ENCODE results near the gene VPS25.

Gene VPS25

DNA sequence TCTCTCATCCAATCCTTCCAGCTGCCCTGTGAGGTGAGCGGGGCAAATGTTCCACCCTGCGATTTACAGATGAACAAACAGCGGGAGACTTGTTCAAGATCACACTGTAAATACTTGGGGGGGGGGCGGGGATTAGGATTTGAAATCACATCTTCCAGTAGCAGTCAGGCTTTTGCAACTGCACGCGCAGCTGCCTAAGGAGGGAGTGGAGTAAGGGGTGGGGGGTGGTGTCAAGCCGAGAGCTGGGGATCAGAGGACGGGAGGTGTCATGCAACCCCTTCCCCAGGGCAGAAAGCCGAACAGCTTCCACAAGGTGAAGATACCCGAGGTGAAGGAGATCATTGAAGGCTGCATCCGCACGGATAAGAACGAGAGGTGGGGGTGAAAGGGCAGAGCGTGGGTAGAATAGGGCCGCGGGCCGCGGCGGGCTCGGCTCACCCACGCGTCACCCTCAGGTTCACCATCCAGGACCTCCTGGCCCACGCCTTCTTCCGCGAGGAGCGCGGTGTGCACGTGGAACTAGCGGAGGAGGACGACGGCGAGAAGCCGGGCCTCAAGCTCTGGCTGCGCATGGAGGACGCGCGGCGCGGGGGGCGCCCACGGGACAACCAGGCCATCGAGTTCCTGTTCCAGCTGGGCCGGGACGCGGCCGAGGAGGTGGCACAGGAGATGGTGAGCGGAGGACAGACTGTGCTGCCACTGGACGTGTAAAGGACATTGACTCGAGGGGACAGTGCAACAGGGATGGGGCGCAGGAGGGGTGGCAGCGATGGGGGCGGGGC lies 11.8 kb downstream of the VPS25 start:
- no peak for TF ChIP-seq PAX5 (IDR thresholded peaks at IDR 0.05; ENCODE audit: insufficient read depth, low read length, severe bottlenecking)
- TF ChIP-seq POLR2AphosphoS5 (IDR thresholded peaks at IDR 0.05; ENCODE audit: low read depth, low read length), result no peak
- TF ChIP-seq POU2F2 (IDR thresholded peaks at IDR 0.05; ENCODE audit: low read depth, low read length), result no peak
- TF ChIP-seq TAF1 (IDR thresholded peaks at IDR 0.05; ENCODE audit: low read depth, low read length), result no peak
- no peak for TF ChIP-seq POLR2A (IDR thresholded peaks at IDR 0.05; ENCODE audit: low read depth, low read length)
- TF ChIP-seq SPI1 (IDR thresholded peaks at IDR 0.05; ENCODE audit: low read depth, low read length), result no peak
- DNase-seq (ENCODE audit: insufficient read length, low spot score), result no peak
- FAIRE-seq, result no peak

DNA sequence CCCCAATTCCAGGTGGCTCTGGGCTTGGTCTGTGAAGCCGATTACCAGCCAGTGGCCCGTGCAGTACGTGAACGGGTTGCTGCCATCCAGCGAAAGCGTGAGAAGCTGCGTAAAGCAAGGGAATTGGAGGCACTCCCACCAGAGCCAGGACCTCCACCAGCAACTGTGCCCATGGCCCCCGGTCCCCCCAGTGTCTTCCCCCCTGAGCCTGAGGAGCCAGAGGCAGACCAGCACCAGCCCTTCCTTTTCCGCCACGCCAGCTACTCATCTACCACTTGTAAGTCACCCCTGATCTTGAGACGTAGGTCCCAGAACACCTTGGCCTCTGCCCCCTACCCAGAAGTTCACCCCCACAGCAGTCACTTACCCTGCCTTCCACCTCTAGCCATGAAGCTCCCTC lies 14.0 kb downstream of the VPS25 start:
- FAIRE-seq (no peak), DNase-seq (ENCODE audit: insufficient read length, low spot score) (no peak)
- TF ChIP-seq TAF1 (IDR thresholded peaks at IDR 0.05; ENCODE audit: low read depth, low read length), result no peak
- no peak for TF ChIP-seq PAX5 (IDR thresholded peaks at IDR 0.05; ENCODE audit: insufficient read depth, low read length, severe bottlenecking)
- no peak for TF ChIP-seq POLR2A (IDR thresholded peaks at IDR 0.05; ENCODE audit: low read depth, low read length)
- TF ChIP-seq POU2F2 (IDR thresholded peaks at IDR 0.05; ENCODE audit: low read depth, low read length), result no peak
- no peak for TF ChIP-seq SPI1 (IDR thresholded peaks at IDR 0.05; ENCODE audit: low read depth, low read length)
- no peak for TF ChIP-seq POLR2AphosphoS5 (IDR thresholded peaks at IDR 0.05; ENCODE audit: low read depth, low read length)

DNA sequence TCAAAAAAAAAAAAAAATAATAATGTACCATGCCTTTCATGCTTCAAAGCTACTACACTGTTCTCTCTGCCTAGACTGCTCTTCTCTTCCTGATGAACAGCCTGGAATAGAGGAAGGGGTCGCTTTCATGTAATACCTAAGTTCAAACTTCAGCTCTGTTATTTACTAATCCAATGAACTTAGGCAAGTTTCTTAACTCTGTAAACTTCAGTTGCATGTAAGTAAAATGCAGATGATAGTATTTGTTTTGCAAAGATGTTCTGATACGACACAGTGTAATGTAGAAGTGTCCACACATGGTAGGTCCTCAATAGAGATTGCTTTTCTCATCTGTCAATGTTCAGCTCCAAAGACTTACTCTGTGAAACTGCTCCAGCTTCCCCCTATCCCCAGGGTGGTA lies 18.7 kb downstream of the VPS25 start:
- FAIRE-seq (no peak), DNase-seq (ENCODE audit: insufficient read length, low spot score) (no peak)
- TF ChIP-seq PAX5 (IDR thresholded peaks at IDR 0.05; ENCODE audit: insufficient read depth, low read length, severe bottlenecking) (no peak), TAF1 (IDR thresholded peaks at IDR 0.05; ENCODE audit: low read depth, low read length) (no peak), POLR2A (IDR thresholded peaks at IDR 0.05; ENCODE audit: low read depth, low read length) (no peak), POLR2AphosphoS5 (IDR thresholded peaks at IDR 0.05; ENCODE audit: low read depth, low read length) (no peak), POU2F2 (IDR thresholded peaks at IDR 0.05; ENCODE audit: low read depth, low read length) (no peak), SPI1 (IDR thresholded peaks at IDR 0.05; ENCODE audit: low read depth, low read length) (no peak)

DNA sequence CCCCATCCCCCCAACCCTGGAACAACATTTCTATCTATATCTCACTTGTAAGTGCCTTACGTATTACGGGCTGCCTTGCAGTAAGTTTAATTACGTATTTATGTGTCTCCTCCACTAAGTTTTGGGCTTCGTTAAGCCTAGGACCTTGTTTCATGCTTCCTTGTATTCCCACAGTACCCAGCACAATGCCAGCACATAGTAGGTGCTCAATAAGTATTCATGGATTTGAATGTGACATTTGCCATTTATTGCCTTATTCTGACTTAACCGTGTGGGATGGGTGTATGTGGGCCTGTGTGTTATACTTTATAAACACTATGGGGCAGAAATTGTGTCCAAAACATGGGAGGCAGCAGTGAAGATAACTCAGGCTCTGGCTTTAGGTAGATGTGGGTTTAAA lies 19.3 kb downstream of the VPS25 start:
- TF ChIP-seq TAF1 (IDR thresholded peaks at IDR 0.05; ENCODE audit: low read depth, low read length), result no peak
- TF ChIP-seq POLR2AphosphoS5 (IDR thresholded peaks at IDR 0.05; ENCODE audit: low read depth, low read length), result no peak
- TF ChIP-seq POLR2A (IDR thresholded peaks at IDR 0.05; ENCODE audit: low read depth, low read length), result no peak
- TF ChIP-seq POU2F2 (IDR thresholded peaks at IDR 0.05; ENCODE audit: low read depth, low read length), result no peak
- no peak for TF ChIP-seq PAX5 (IDR thresholded peaks at IDR 0.05; ENCODE audit: insufficient read depth, low read length, severe bottlenecking)
- TF ChIP-seq SPI1 (IDR thresholded peaks at IDR 0.05; ENCODE audit: low read depth, low read length), result no peak
- FAIRE-seq, result no peak
- DNase-seq (ENCODE audit: insufficient read length, low spot score), result no peak

DNA sequence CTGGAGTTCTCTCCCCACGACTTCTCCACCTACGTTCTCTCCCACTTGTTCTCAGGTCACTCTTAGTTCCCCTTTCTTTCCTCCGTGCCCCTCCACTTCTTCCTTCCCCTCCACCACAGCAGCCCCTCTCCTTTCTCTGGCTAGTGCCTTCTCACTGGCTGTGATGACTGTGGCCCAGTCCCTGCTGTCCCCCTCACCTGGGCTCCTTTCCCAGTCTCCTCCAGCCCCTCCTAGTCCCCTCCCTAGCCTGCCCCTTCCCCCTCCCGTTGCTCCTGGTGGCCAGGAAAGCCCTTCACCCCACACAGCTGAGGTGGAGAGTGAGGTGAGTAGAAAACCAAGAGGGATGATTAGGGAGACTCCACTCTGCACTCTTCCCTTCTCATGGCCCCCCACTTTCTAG lies 21.8 kb downstream of the VPS25 start:
- TF ChIP-seq SPI1 (IDR thresholded peaks at IDR 0.05; ENCODE audit: low read depth, low read length), result no peak
- TF ChIP-seq POLR2A (IDR thresholded peaks at IDR 0.05; ENCODE audit: low read depth, low read length), result no peak
- TF ChIP-seq PAX5 (IDR thresholded peaks at IDR 0.05; ENCODE audit: insufficient read depth, low read length, severe bottlenecking), result no peak
- TF ChIP-seq POLR2AphosphoS5 (IDR thresholded peaks at IDR 0.05; ENCODE audit: low read depth, low read length), result no peak
- no peak for TF ChIP-seq POU2F2 (IDR thresholded peaks at IDR 0.05; ENCODE audit: low read depth, low read length)
- no peak for TF ChIP-seq TAF1 (IDR thresholded peaks at IDR 0.05; ENCODE audit: low read depth, low read length)

DNA sequence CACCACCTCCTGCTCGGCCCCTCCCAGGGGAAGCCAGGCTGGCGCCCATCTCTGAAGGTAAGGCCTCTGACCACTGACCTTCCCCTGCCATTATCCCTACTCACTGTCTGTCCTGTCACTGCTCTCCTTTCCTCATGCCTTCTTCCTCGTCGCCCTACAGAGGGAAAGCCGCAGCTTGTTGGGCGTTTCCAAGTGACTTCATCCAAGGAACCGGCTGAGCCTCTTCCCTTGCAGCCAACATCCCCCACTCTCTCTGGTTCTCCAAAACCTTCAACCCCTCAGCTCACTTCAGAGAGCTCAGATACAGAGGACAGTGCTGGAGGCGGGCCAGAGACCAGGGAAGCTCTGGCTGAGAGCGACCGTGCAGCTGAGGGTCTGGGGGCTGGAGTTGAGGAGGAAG lies 22.2 kb downstream of the VPS25 start:
- FAIRE-seq (no peak), DNase-seq (ENCODE audit: insufficient read length, low spot score) (no peak)
- no peak for TF ChIP-seq POU2F2 (IDR thresholded peaks at IDR 0.05; ENCODE audit: low read depth, low read length)
- TF ChIP-seq POLR2A (IDR thresholded peaks at IDR 0.05; ENCODE audit: low read depth, low read length), result no peak
- TF ChIP-seq POLR2AphosphoS5 (IDR thresholded peaks at IDR 0.05; ENCODE audit: low read depth, low read length), result no peak
- no peak for TF ChIP-seq SPI1 (IDR thresholded peaks at IDR 0.05; ENCODE audit: low read depth, low read length)
- no peak for TF ChIP-seq TAF1 (IDR thresholded peaks at IDR 0.05; ENCODE audit: low read depth, low read length)
- TF ChIP-seq PAX5 (IDR thresholded peaks at IDR 0.05; ENCODE audit: insufficient read depth, low read length, severe bottlenecking), result no peak

More for the DNA sequence above, 21.8 kb downstream of the VPS25 start:
- DNase-seq (ENCODE audit: insufficient read length, low spot score) (no peak), FAIRE-seq (no peak)

DNA sequence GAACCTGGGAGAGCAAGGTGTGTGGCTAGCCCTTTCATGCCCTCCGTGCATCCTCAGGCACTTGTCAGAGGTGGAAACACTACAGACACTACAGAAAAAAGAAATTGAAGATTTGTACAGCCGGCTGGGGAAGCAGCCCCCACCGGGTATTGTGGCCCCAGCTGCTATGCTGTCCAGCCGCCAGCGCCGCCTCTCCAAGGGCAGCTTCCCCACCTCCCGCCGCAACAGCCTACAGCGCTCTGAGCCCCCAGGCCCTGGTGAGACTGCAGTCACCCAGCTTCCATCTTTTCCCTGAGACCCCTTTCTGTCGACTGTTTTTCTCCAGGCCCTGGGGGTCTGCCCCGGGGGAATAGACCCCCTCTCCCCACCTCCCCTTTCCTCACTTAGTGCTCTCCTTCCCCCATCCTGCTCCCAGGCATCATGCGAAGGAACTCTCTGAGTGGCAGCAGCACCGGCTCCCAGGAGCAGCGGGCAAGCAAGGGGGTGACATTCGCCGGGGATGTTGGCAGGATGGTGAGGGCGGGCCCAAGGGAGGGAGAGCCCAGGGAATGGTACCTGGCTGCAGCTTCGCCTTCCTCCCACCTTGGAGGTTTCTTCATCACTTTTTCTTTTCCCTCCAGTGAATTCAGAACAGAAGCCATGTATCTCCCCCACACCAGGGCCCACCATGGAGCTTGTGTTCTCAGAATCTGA lies 23.0 kb downstream of the VPS25 start:
- TF ChIP-seq POLR2A (IDR thresholded peaks at IDR 0.05; ENCODE audit: low read depth, low read length), result no peak
- no peak for TF ChIP-seq SPI1 (IDR thresholded peaks at IDR 0.05; ENCODE audit: low read depth, low read length)
- no peak for TF ChIP-seq TAF1 (IDR thresholded peaks at IDR 0.05; ENCODE audit: low read depth, low read length)
- no peak for TF ChIP-seq POU2F2 (IDR thresholded peaks at IDR 0.05; ENCODE audit: low read depth, low read length)
- no peak for TF ChIP-seq PAX5 (IDR thresholded peaks at IDR 0.05; ENCODE audit: insufficient read depth, low read length, severe bottlenecking)
- no peak for TF ChIP-seq POLR2AphosphoS5 (IDR thresholded peaks at IDR 0.05; ENCODE audit: low read depth, low read length)
- DNase-seq (ENCODE audit: insufficient read length, low spot score), result no peak

DNA sequence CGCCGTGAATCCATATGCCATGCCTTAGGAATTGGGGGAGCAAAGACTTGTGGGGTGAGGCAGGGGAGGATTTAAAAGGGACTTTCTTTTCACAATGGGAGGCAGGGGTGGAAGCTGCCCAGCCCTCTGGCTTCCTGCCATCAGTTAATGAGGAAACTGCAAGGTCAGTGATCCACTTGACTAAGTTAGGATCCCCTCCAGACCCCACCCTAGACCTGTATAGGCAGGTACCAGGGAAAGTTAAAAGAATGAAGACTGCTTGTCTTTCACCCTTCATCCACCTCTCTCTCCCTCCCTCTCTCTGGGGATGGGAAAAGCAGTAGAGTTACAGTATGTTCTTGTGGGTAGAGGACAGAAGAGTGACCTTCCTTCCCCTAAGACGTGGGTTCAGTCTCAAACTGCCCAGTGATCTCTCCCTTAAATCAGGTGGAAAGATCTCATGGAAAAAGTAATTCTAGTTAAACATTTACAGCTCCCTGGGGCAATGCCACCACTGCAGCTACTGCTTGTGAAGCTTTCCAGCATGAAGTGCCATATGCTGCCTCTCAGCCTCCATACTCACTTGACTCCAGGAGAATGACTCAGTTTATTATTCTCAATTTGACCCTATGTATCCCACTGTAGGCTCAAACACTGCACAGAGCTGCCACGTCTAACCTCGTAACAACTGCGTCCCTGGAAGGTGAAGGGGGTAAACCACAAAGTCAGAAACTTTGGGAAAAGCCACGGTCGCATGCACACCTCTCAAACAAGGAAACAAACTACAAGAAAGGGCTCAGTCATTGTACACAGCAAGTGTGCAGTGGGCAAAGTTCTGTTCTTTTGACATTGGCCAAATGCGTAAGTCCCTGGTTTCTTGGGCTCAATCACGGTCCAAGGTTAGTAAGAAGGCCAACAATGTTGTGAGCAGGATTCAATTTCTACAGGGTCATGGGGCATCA lies 24.1 kb downstream of the VPS25 start:
- FAIRE-seq (no peak), DNase-seq (ENCODE audit: insufficient read length, low spot score) (no peak)
- TF ChIP-seq TAF1 (IDR thresholded peaks at IDR 0.05; ENCODE audit: low read depth, low read length), result no peak

More for the DNA sequence above, 23.0 kb downstream of the VPS25 start:
- no peak for FAIRE-seq

DNA sequence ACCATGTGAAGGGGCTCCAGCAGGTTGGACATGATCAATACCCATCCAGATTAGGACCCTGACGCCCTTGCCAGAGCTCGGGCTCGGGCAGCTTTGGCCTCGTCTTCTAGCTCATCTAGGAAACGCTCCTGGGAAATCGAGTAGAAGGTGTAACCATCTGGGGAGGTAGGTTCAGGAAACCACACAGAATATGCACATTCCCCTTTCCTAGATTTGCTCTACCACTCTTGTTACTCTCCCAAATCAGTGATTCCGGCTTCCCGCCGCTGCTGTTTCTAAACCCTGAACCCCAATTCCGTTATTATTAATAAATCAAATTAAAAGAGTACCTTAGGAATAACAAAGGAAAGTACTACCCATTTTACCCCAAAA lies 24.7 kb downstream of the VPS25 start:
- no peak for TF ChIP-seq POU2F2 (IDR thresholded peaks at IDR 0.05; ENCODE audit: low read depth, low read length)
- TF ChIP-seq PAX5 (IDR thresholded peaks at IDR 0.05; ENCODE audit: insufficient read depth, low read length, severe bottlenecking), result no peak
- no peak for TF ChIP-seq POLR2A (IDR thresholded peaks at IDR 0.05; ENCODE audit: low read depth, low read length)
- no peak for TF ChIP-seq POLR2AphosphoS5 (IDR thresholded peaks at IDR 0.05; ENCODE audit: low read depth, low read length)
- no peak for TF ChIP-seq SPI1 (IDR thresholded peaks at IDR 0.05; ENCODE audit: low read depth, low read length)
- TF ChIP-seq TAF1 (IDR thresholded peaks at IDR 0.05; ENCODE audit: low read depth, low read length), result no peak
- no peak for FAIRE-seq
- no peak for DNase-seq (ENCODE audit: insufficient read length, low spot score)

All from GM12891 (cell line).